HG02938 (cell line): ENCODE data around the gene SYVN1.

Experiments
- ATAC-seq: cut with Tn5 transposase; IDR thresholded peaks from one replicate; pipeline ENCODE4 v1.9.1; 2021; ENCODE audit warnings: mild to moderate bottlenecking, moderate library complexity; ENCODE audit not compliant: unreplicated experiment

Gene SYVN1

GRCh38 chr11:65095974-65096806 lies 38.1 kb downstream of the SYVN1 start, which contains the start of gene VPS51:
VPS51 (plus strand) TSS chr11:65096214; CDS start chr11:65096251, 37 bp downstream.
- peak; percentile 89 for ATAC-seq

GRCh38 chr11:65095427-65095826 lies 38.9 kb downstream of the SYVN1 start:
- no peak for ATAC-seq

- ATAC-seq: no peak
Measured at GRCh38 chr11:65090628-65091027, 43.7 kb downstream of the SYVN1 start.

GRCh38 chr11:65089621-65090020 lies 44.7 kb downstream of the SYVN1 start:
- ATAC-seq: no peak

GRCh38 chr11:65087827-65088226 lies 46.5 kb downstream of the SYVN1 start:
- no peak for ATAC-seq

- no peak for ATAC-seq
Measured at GRCh38 chr11:65087216-65087615, 47.1 kb downstream of the SYVN1 start.

- ATAC-seq: no peak
Measured at GRCh38 chr11:65086809-65087208, 47.5 kb downstream of the SYVN1 start.

- ATAC-seq: no peak
Measured at GRCh38 chr11:65085446-65085845, 48.9 kb downstream of the SYVN1 start.

- peak; percentile 14 for ATAC-seq
Measured at GRCh38 chr11:65084598-65085375, 49.5 kb downstream of the SYVN1 start.

- ATAC-seq: peak; percentile 74
Measured at GRCh38 chr11:65083834-65084597, 50.3 kb downstream of the SYVN1 start, which contains the start of the genes CDCA5 and ZFPL1. CDCA5 (minus strand) TSS chr11:65084040; CDS start chr11:65083978, 62 bp downstream. ZFPL1 (plus strand) TSS chr11:65084222; CDS start chr11:65084699, 477 bp downstream.

- ATAC-seq: peak; percentile 27
Measured at GRCh38 chr11:65083134-65083833, 51.0 kb downstream of the SYVN1 start.

- no peak for ATAC-seq
Measured at GRCh38 chr11:65078786-65079342, 55.5 kb downstream of the SYVN1 start.

GRCh38 chr11:65078151-65078550 lies 56.2 kb downstream of the SYVN1 start:
- ATAC-seq: no peak

- ATAC-seq: no peak
Measured at GRCh38 chr11:65077451-65077850, 56.9 kb downstream of the SYVN1 start.
